ENCODE results near the gene IL33.

DNA sequence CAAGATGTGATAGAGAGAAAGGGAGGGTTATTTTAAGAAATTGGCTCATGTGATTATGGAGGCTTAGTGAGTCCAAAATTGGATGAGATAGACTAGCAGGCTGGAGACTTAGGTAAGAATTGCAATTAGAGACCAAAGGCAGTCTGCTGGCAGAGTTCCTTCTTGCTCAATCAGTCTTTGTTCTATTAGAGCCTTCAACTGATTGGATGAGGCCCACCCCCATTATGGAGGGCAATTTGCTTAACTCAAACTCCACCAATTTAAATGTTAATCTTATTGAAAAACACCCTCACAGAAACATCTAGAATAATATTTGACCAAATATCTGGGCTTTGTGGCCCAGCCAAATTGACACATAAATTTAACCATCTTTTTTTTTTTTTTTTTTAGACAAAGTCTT is 88.6 kb downstream of the IL33 start:
- TF ChIP-seq CTCF (conservative IDR thresholded peaks at IDR 0.05 in 1 of 2, IDR thresholded peaks at IDR 0.05 in 1 of 2; ENCODE audit: extremely low read depth in 1 of 2, insufficient read depth in 1 of 2, low read depth in 1 of 2, low read length in 2 of 2) (no peak), EZH2 (IDR thresholded peaks at IDR 0.05; ENCODE audit: borderline replicate concordance, low read length) (no peak)
